Sigmoid colon (tissue), 7 donors: ENCODE results near the gene LRRC70. TPM values are rescaled to one million over a fixed set of nuclear protein-coding genes. Genes with fewer than 3 reads are reported as not detected.

Source experiments
- DNase-seq: peaks from one replicate; pipeline ENCODE4 v3.0.0-alpha.2; 2019
- H3K27ac ChIP-seq, 4 donors: fragments of 200-600 bp; sonication (generic); one replicate each; pipeline ENCODE4 v1.5.1; 2016 to 2019; ENCODE audit warnings: mild to moderate bottlenecking in 1 of 4
- H3K27me3 ChIP-seq, 3 donors: fragments of 200-600 bp; sonication (generic); one replicate each; pipeline ENCODE4 v1.5.1; 2019; ENCODE audit warnings: mild to moderate bottlenecking in 1 of 3
- H3K36me3 ChIP-seq, 4 donors: fragments of 200-600 bp; sonication (generic); one replicate each; pipeline ENCODE4 v1.5.1; 2016 to 2019
- H3K4me1 ChIP-seq, 4 donors: fragments of 200-600 bp; sonication (generic); one replicate each; pipeline ENCODE4 v1.5.1; 2017 to 2019
- H3K4me3 ChIP-seq, 4 donors: fragments of 200-600 bp; sonication (generic); one replicate each; pipeline ENCODE4 v1.5.1; 2017 to 2019; ENCODE audit warnings: mild to moderate bottlenecking in 2 of 4, moderate library complexity in 1 of 4
- H3K9me3 ChIP-seq, 4 donors: fragments of 200-600 bp in 3 of 4; sonication (generic) in 3 of 4; one replicate each; pipeline versions ENCODE4 v1.5.1 to v1.6.1; 2013 to 2019
- CTCF ChIP-seq, 4 experiments: fragments of 450-650 bp in 3 of 4; fragments of 200-600 bp in 1 of 4; IDR thresholded peaks; one replicate each; pipeline ENCODE4 v1.5.1; 2016 to 2019; ENCODE audit warnings: antibody characterized with exemption in 4 of 4, mild to moderate bottlenecking in 3 of 4, moderate library complexity in 2 of 4
- EP300 ChIP-seq, 4 donors: sonication (generic); formaldehyde crosslinking; IDR thresholded peaks; one replicate each; pipeline ENCODE4 v1.6.1; 2017; ENCODE audit warnings: antibody characterized with exemption in 4 of 4
- POLR2A ChIP-seq, 2 donors: fragments of 450-650 bp; IDR thresholded peaks; one replicate each; pipeline ENCODE4 v1.6.1; 2016; ENCODE audit warnings: antibody characterized with exemption in 2 of 2, mild to moderate bottlenecking in 2 of 2, moderate library complexity in 2 of 2
- POLR2AphosphoS5 ChIP-seq, 4 donors: sonication (generic); formaldehyde crosslinking; IDR thresholded peaks; one replicate each; pipeline ENCODE4 v1.6.1; 2017; ENCODE audit warnings: antibody characterized with exemption in 4 of 4
- WGBS, 2 donors: extraction: QIAGEN DNeasy Blood & Tissue Kit; methylation state at CpG; one replicate each; pipeline ENCODE4 v1.1.7; 2013; 5-methylcytosine and 5-hydroxymethylcytosine counted together
- intact Hi-C: fragments of 100-400 bp; cut with DNase I; formaldehyde crosslinking; loops from one replicate; pipeline ENCODE4 v1.15.1; 2023
- polyA plus RNA-seq, 3 donors: library from polyadenylated mRNA; stranded (reverse); fragments of 200-250 nt; gene quantifications; one replicate each; pipeline ENCODE4 v1.2.3, GENCODE V29; 2013
- total RNA-seq, 4 donors: library from RNA; depleted of rRNA; stranded (reverse); fragments of >200 nt; gene quantifications; one replicate each; pipeline ENCODE4 v1.1.0, GENCODE V29; 2016
- donor health status: healthy with polysubstance abuse.
- donor health status: Bipolar disorder and iron deficiency.
- donor health status: healthy.

LRRC70 gene
- total and polyA plus RNA-seq, 7 donors = 1.5 to 4.5 (median 3.0) TPM; not detected in 1

- DNase-seq = no peak
- no peak for TF ChIP-seq EP300 (IDR thresholded peaks at IDR 0.05)
- WGBS, 2 donors = 97% methylated on average over 3 of the region's 3 CpGs
- H3K27ac ChIP-seq = no peak overlapping the region
- peaks cover 0 to 5% (median 0%) of the 10 kb centered on the region in 4 donors for H3K36me3 ChIP-seq
- no peak overlapping the region for H3K4me3 ChIP-seq
- H3K4me1 ChIP-seq = no peaks in the 10 kb centered on the region
- no peaks in the 10 kb centered on the region for H3K9me3 ChIP-seq
- intact Hi-C loops = no loop called here
- H3K27me3 ChIP-seq = no peaks in the 10 kb centered on the region
Measured at GRCh38 chr5:62584391-62584790, 5.8 kb downstream of the LRRC70 start.

- no peak for DNase-seq
- Histone ChIP-seq H3K27ac (no peak overlapping the region), H3K27me3 (no peaks in the 10 kb centered on the region), H3K9me3 (no peaks in the 10 kb centered on the region), H3K4me3 (no peak overlapping the region), H3K4me1 (no peaks in the 10 kb centered on the region), H3K36me3 (peaks cover 0 to 5% (median 0%) of the 10 kb centered on the region in 4 donors)
- intact Hi-C loops = no loop called here
- TF ChIP-seq POLR2AphosphoS5 (IDR thresholded peaks at IDR 0.05) = no peak
- no peak for TF ChIP-seq EP300 (IDR thresholded peaks at IDR 0.05)
- no peak for TF ChIP-seq POLR2A (IDR thresholded peaks at IDR 0.05)
- no peak for TF ChIP-seq CTCF (IDR thresholded peaks at IDR 0.05)
- WGBS, 2 donors = 85 to 92% methylated on average over 2 of the region's 2 CpGs
Measured at GRCh38 chr5:62585306-62585705, 6.7 kb downstream of the LRRC70 start.

GRCh38 chr5:62585751-62586150 is 7.1 kb downstream of the LRRC70 start:
- no peak for DNase-seq
- H3K4me1 ChIP-seq = no peaks in the 10 kb centered on the region
- H3K36me3 ChIP-seq = peaks cover 0 to 1% (median 0%) of the 10 kb centered on the region in 4 donors
- no peaks in the 10 kb centered on the region for H3K27me3 ChIP-seq
- no peak overlapping the region for H3K4me3 ChIP-seq
- TF ChIP-seq EP300 (IDR thresholded peaks at IDR 0.05) (no peak), CTCF (IDR thresholded peaks at IDR 0.05) (no peak), POLR2A (IDR thresholded peaks at IDR 0.05) (no peak), POLR2AphosphoS5 (IDR thresholded peaks at IDR 0.05) (no peak)
- no peaks in the 10 kb centered on the region for H3K9me3 ChIP-seq
- no peak overlapping the region for H3K27ac ChIP-seq
- intact Hi-C loops = no loop called here

- Histone ChIP-seq H3K4me1 (no peaks in the 10 kb centered on the region), H3K4me3 (no peak overlapping the region), H3K27me3 (no peaks in the 10 kb centered on the region), H3K9me3 (no peaks in the 10 kb centered on the region), H3K27ac (no peak overlapping the region), H3K36me3 (peaks cover 0 to 19% (median 0%) of the 10 kb centered on the region in 4 donors)
- no peak for DNase-seq
- no peak for TF ChIP-seq EP300 (IDR thresholded peaks at IDR 0.05)
- no peak for TF ChIP-seq CTCF (IDR thresholded peaks at IDR 0.05)
- TF ChIP-seq POLR2AphosphoS5 (IDR thresholded peaks at IDR 0.05) = no peak
- no peak for TF ChIP-seq POLR2A (IDR thresholded peaks at IDR 0.05)
- intact Hi-C loops = no loop called here
- 85 to 86% methylated on average over 3 of the region's 3 CpGs for WGBS, 2 donors
Measured at GRCh38 chr5:62587737-62588136, 9.1 kb downstream of the LRRC70 start.

- 83 to 98% methylated on average over 4 of the region's 4 CpGs for WGBS, 2 donors
- no peak for TF ChIP-seq EP300 (IDR thresholded peaks at IDR 0.05)
- no peak for TF ChIP-seq POLR2AphosphoS5 (IDR thresholded peaks at IDR 0.05)
- TF ChIP-seq POLR2A (IDR thresholded peaks at IDR 0.05) = no peak
- no peak for TF ChIP-seq CTCF (IDR thresholded peaks at IDR 0.05)
- Histone ChIP-seq H3K4me3 (no peak overlapping the region), H3K27ac (no peak overlapping the region), H3K4me1 (no peaks in the 10 kb centered on the region), H3K9me3 (no peaks in the 10 kb centered on the region), H3K27me3 (no peaks in the 10 kb centered on the region), H3K36me3 (peaks cover 0 to 22% (median 0%) of the 10 kb centered on the region in 4 donors)
- no peak for DNase-seq
- intact Hi-C loops = no loop called here
Measured at GRCh38 chr5:62588668-62589067, 10.0 kb downstream of the LRRC70 start.
